ENCODE data around the gene PRKRA.
"Not testable (repeated sequence)": the region's sequence is repeated elsewhere in the genome, so short reads cannot be mapped to it uniquely, and the experiment has no call there.

Gene PRKRA

GRCh38 chr2:178473373-178473772 lies 22.4 kb upstream of the PRKRA start:
- TF ChIP-seq CTCF (IDR thresholded peaks at IDR 0.05; ENCODE audit: low read depth, low read length) = no peak
- H3K9me3 ChIP-seq = no peaks in the 10 kb centered on the region
- DNase-seq = no peak

GRCh38 chr2:178471313-178471712 lies 20.3 kb upstream of the PRKRA start:
- H3K36me3 ChIP-seq; DNase-seq; H3K4me3 ChIP-seq (ENCODE audit: low read depth, low read length); H3K4me1 ChIP-seq; H3K9me3 ChIP-seq; H3K27me3 ChIP-seq: not testable (repeated sequence)

More at GRCh38 chr2:178473373-178473772, 22.4 kb upstream of the PRKRA start:
- H3K4me3 ChIP-seq (ENCODE audit: low read depth, low read length) = no peak overlapping the region
- no peaks in the 10 kb centered on the region for H3K36me3 ChIP-seq
- no peaks in the 10 kb centered on the region for H3K4me1 ChIP-seq
- H3K27me3 ChIP-seq = no peaks in the 10 kb centered on the region

- no peak for TF ChIP-seq CTCF (IDR thresholded peaks at IDR 0.05; ENCODE audit: low read depth, low read length)
These were observed 18.4 kb upstream of the PRKRA start for GRCh38 chr2:178469219-178469849.

GRCh38 chr2:178457390-178457886 lies 6.5 kb upstream of the PRKRA start:
- Histone ChIP-seq H3K4me3 (ENCODE audit: low read depth, low read length) (no peak overlapping the region), H3K27me3 (no peaks in the 10 kb centered on the region), H3K9me3 (no peaks in the 10 kb centered on the region), H3K4me1 (no peaks in the 10 kb centered on the region), H3K36me3 (no peaks in the 10 kb centered on the region)
- no peak for DNase-seq
- no peak for TF ChIP-seq CTCF (IDR thresholded peaks at IDR 0.05; ENCODE audit: low read depth, low read length)

More at GRCh38 chr2:178469219-178469849, 18.4 kb upstream of the PRKRA start:
- no peak for DNase-seq
- no peaks in the 10 kb centered on the region; the same call in 1 of the 2 replicates for H3K36me3 ChIP-seq
- no peaks in the 10 kb centered on the region for H3K9me3 ChIP-seq
- no peaks in the 10 kb centered on the region for H3K27me3 ChIP-seq
- no peak overlapping the region for H3K4me3 ChIP-seq (ENCODE audit: low read depth, low read length)
- H3K4me1 ChIP-seq = no peaks in the 10 kb centered on the region

- Histone ChIP-seq H3K4me1 (peaks cover 2% of the 10 kb centered on the region; the same call in 1 of the 2 replicates), H3K4me3 (ENCODE audit: low read depth, low read length) (no peak overlapping the region), H3K27me3 (no peaks in the 10 kb centered on the region), H3K36me3 (no peaks in the 10 kb centered on the region), H3K9me3 (no peaks in the 10 kb centered on the region)
- TF ChIP-seq CTCF (IDR thresholded peaks at IDR 0.05; ENCODE audit: low read depth, low read length) = no peak
- no peak for DNase-seq
These were observed 5.0 kb upstream of the PRKRA start for GRCh38 chr2:178455947-178456346.

- no peak overlapping the region for H3K4me3 ChIP-seq (ENCODE audit: low read depth, low read length)
- H3K36me3 ChIP-seq = no peaks in the 10 kb centered on the region
- no peak for DNase-seq
- H3K9me3 ChIP-seq = no peaks in the 10 kb centered on the region
- no peaks in the 10 kb centered on the region for H3K27me3 ChIP-seq
- peaks cover 2% of the 10 kb centered on the region; the same call in 1 of the 2 replicates for H3K4me1 ChIP-seq
- no peak for TF ChIP-seq CTCF (IDR thresholded peaks at IDR 0.05; ENCODE audit: low read depth, low read length)
These were observed 1.9 kb upstream of the PRKRA start for GRCh38 chr2:178452870-178453269.
